ENCODE measurements around the gene ECHDC3. TPM values are rescaled to one million over a fixed set of nuclear protein-coding genes. Genes with fewer than 3 reads are reported as not detected.

The ECHDC3 gene
- total and polyA plus RNA-seq, 2 of the 13 experiments (the other 11 are each of a cell fraction or from before 2014, with no cell fraction given) = not detected

GRCh38 chr10:11715815-11716494 is 26.2 kb upstream of the ECHDC3 start (continued):
- TF ChIP-seq GTF3A (CRISPR knock-in tag; conservative IDR thresholded peaks at IDR 0.05) (no peak), ZFP36 (IDR thresholded peaks at IDR 0.05; ENCODE audit: borderline replicate concordance, low read depth, low read length, partially characterized antibody) (no peak), POLR2G (IDR thresholded peaks at IDR 0.05; ENCODE audit: low read depth, low read length) (peak; percentile 80), SKI (IDR thresholded peaks at IDR 0.05; ENCODE audit: partially characterized antibody) (peak; percentile 100), KLF6 (CRISPR knock-in tag; IDR thresholded peaks at IDR 0.05) (no peak), ZNF354B (CRISPR knock-in tag; IDR thresholded peaks at IDR 0.05) (no peak), ZFP91 (CRISPR knock-in tag; IDR thresholded peaks at IDR 0.05; ENCODE audit: borderline replicate concordance) (peak; percentile 55), THAP7 (CRISPR knock-in tag; IDR thresholded peaks at IDR 0.05) (no peak), ZBTB20 (CRISPR knock-in tag; IDR thresholded peaks at IDR 0.05; ENCODE audit: borderline replicate concordance, low read depth) (peak; percentile 79), ZFP41 (CRISPR knock-in tag; IDR thresholded peaks at IDR 0.05; ENCODE audit: borderline replicate concordance) (no peak), ZNF746 (CRISPR knock-in tag; IDR thresholded peaks at IDR 0.05) (0 out of 2 replicates have a peak, but pooled peaks have one; percentile 65), TBX3 (IDR thresholded peaks at IDR 0.05; ENCODE audit: borderline replicate concordance) (peak; percentile 82; the same call in 1 of the 2 replicates), CREM (IDR thresholded peaks at IDR 0.05) (peak; percentile 79), CREM (CRISPR knock-in tag; IDR thresholded peaks at IDR 0.05) (no peak), SMYD3 (CRISPR knock-in tag; IDR thresholded peaks at IDR 0.05) (no peak), MXI1 (IDR thresholded peaks at IDR 0.05; ENCODE audit: borderline replicate concordance, low read depth, low read length) (peak; percentile 53; the same call in 1 of the 3 replicates), ZNF292 (CRISPR knock-in tag; IDR thresholded peaks at IDR 0.05; ENCODE audit: borderline replicate concordance, low read depth) (peak; percentile 99), KDM5A (IDR thresholded peaks at IDR 0.05; ENCODE audit: borderline replicate concordance, low read length) (no peak), GATAD1 (CRISPR knock-in tag; IDR thresholded peaks at IDR 0.05) (0 out of 2 replicates have a peak, but pooled peaks have one; percentile 40), MEF2D (CRISPR knock-in tag; IDR thresholded peaks at IDR 0.05) (peak; percentile 85), MLXIP (CRISPR knock-in tag; IDR thresholded peaks at IDR 0.05; ENCODE audit: borderline replicate concordance) (no peak), ELF1 (CRISPR knock-in tag; IDR thresholded peaks at IDR 0.05) (peak; percentile 73), TARDBP (CRISPR knock-in tag; IDR thresholded peaks at IDR 0.05) (peak; percentile 88), ZNF382 (CRISPR knock-in tag; IDR thresholded peaks at IDR 0.05; ENCODE audit: borderline replicate concordance) (no peak), ZNF577 (CRISPR knock-in tag; IDR thresholded peaks at IDR 0.05; ENCODE audit: borderline replicate concordance, low read depth) (no peak), MED1 (CRISPR knock-in tag; IDR thresholded peaks at IDR 0.05) (peak; percentile 96), PHF20 (CRISPR knock-in tag; IDR thresholded peaks at IDR 0.05) (peak; percentile 23; the same call in 1 of the 2 replicates)

Measured in HepG2 (cell line).